ENCODE data around the gene ACAN.

- TF ChIP-seq SIN3A (IDR thresholded peaks at IDR 0.05; ENCODE audit: borderline replicate concordance, low read depth, low read length): no peak
- no peak for TF ChIP-seq TCF12 (IDR thresholded peaks at IDR 0.05)
- no peak for TF ChIP-seq CTCF (IDR thresholded peaks at IDR 0.05)
- no peak for TF ChIP-seq POLR2AphosphoS5 (IDR thresholded peaks at IDR 0.05; ENCODE audit: low read depth, low read length)
- TF ChIP-seq, protein P1, sequence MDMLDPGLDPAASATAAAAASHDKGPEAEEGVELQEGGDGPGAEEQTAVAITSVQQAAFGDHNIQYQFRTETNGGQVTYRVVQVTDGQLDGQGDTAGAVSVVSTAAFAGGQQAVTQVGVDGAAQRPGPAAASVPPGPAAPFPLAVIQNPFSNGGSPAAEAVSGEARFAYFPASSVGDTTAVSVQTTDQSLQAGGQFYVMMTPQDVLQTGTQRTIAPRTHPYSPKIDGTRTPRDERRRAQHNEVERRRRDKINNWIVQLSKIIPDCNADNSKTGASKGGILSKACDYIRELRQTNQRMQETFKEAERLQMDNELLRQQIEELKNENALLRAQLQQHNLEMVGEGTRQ (IDR thresholded peaks at IDR 0.05; ENCODE audit: borderline replicate concordance, low read depth, low read length): no peak
- TF ChIP-seq RCOR1 (IDR thresholded peaks at IDR 0.05; ENCODE audit: low read length): no peak
- TF ChIP-seq MEF2A (IDR thresholded peaks at IDR 0.05; ENCODE audit: borderline replicate concordance, low read depth): no peak
- TF ChIP-seq RAD21 (IDR thresholded peaks at IDR 0.05; ENCODE audit: low read length): no peak
- TF ChIP-seq REST (IDR thresholded peaks at IDR 0.05; ENCODE audit: low read depth, low read length): no peak
- no peak for TF ChIP-seq NRF1 (IDR thresholded peaks at IDR 0.05; ENCODE audit: low read depth, low read length)
- TF ChIP-seq RFX5 (IDR thresholded peaks at IDR 0.05; ENCODE audit: low read length): no peak
- TF ChIP-seq NFIC (IDR thresholded peaks at IDR 0.05; ENCODE audit: borderline replicate concordance): no peak
These were observed 8.9 kb downstream of the ACAN start for GRCh38 chr15:88812133-88812532.

All from SK-N-SH (cell line).